Astrocyte (in vitro differentiated cells and primary cell): ENCODE results near the gene CARM1. TPM values are rescaled to one million over a fixed set of nuclear protein-coding genes. Genes with fewer than 3 reads are reported as not detected.
A peak's percentile ranks its signal among the peaks of the same experiment; 100 is the strongest.

Source experiments
- DNase-seq: peaks from one replicate; pipeline ENCODE4 v3.0.0-alpha.2; 2010; ENCODE audit warnings: low read depth
- FAIRE-seq: peaks from 2 replicates; lab custom pipeline; 2011; peaks lifted over from hg19 to GRCh38; lab: Jason Lieb, UNC
- H2AFZ ChIP-seq: 2 replicates; pipeline ENCODE4 v1.6.0; 2012; ENCODE audit warnings: low read depth, low read length, inconsistent platforms
- H3K27ac ChIP-seq: 2 replicates; pipeline ENCODE4 v1.5.1; 2011; ENCODE audit warnings: low read depth, low read length, inconsistent platforms
- H3K27me3 ChIP-seq: 2 replicates; pipeline ENCODE4 v1.6.0; 2011; ENCODE audit warnings: low read length, inconsistent platforms; ENCODE audit not compliant: insufficient read depth
- H3K36me3 ChIP-seq: 2 replicates; pipeline ENCODE4 v1.5.1; 2011; ENCODE audit warnings: low read length, inconsistent platforms; ENCODE audit not compliant: insufficient read depth
- H3K4me1 ChIP-seq: 2 replicates; pipeline ENCODE4 v1.5.1; 2011; ENCODE audit warnings: low read length, inconsistent platforms; ENCODE audit not compliant: insufficient read depth
- H3K4me2 ChIP-seq: 2 replicates; pipeline ENCODE4 v1.6.0; 2012; ENCODE audit warnings: low read length, inconsistent platforms
- H3K4me3 ChIP-seq: 2 replicates; pipeline ENCODE4 v1.5.1; 2011; ENCODE audit warnings: low read depth, mild to moderate bottlenecking, low read length, inconsistent platforms; ENCODE audit not compliant: insufficient read depth
- H3K79me2 ChIP-seq: 2 replicates; pipeline ENCODE4 v1.6.0; 2012; ENCODE audit warnings: mild to moderate bottlenecking, low read length, inconsistent platforms; ENCODE audit not compliant: insufficient read depth
- H3K9ac ChIP-seq: 2 replicates; pipeline ENCODE4 v1.6.0; 2012; ENCODE audit warnings: mild to moderate bottlenecking, low read length, inconsistent platforms
- H3K9me3 ChIP-seq: 2 replicates; pipeline ENCODE4 v1.5.1; 2012; ENCODE audit warnings: low read depth, mild to moderate bottlenecking, low read length, inconsistent platforms; ENCODE audit not compliant: insufficient read depth
- H4K20me1 ChIP-seq: 2 replicates; pipeline ENCODE4 v1.6.0; 2012; ENCODE audit warnings: low read length, inconsistent platforms; ENCODE audit not compliant: insufficient read depth
- H3K27ac Mint-ChIP-seq: one replicate; pipeline ENCODE4 v1.8.0; 2021; ENCODE audit warnings: mild to moderate bottlenecking, mixed read lengths; ENCODE audit not compliant: unreplicated experiment
- H3K27me3 Mint-ChIP-seq: one replicate; pipeline ENCODE4 v1.8.0; 2021; ENCODE audit warnings: low read depth, mixed read lengths; ENCODE audit not compliant: unreplicated experiment
- H3K36me3 Mint-ChIP-seq: one replicate; pipeline ENCODE4 v1.8.0; 2021; ENCODE audit warnings: low read depth, mixed read lengths; ENCODE audit not compliant: unreplicated experiment
- H3K4me1 Mint-ChIP-seq: one replicate; pipeline ENCODE4 v1.8.0; 2021; ENCODE audit warnings: low read depth, mixed read lengths; ENCODE audit not compliant: unreplicated experiment
- H3K4me3 Mint-ChIP-seq: one replicate; pipeline ENCODE4 v1.8.0; 2021; ENCODE audit warnings: mild to moderate bottlenecking, moderate library complexity, mixed read lengths; ENCODE audit not compliant: unreplicated experiment
- H3K9me3 Mint-ChIP-seq: one replicate; pipeline ENCODE4 v1.8.0; 2021; ENCODE audit warnings: mild to moderate bottlenecking, mixed read lengths; ENCODE audit not compliant: unreplicated experiment
- CTCF ChIP-seq: IDR thresholded peaks from 2 replicates; pipeline ENCODE4 v1.5.1; 2011; ENCODE audit warnings: low read depth, mild to moderate bottlenecking, inconsistent platforms, low read length, moderate library complexity; ENCODE audit not compliant: insufficient read depth
- EZH2 ChIP-seq: IDR thresholded peaks from 2 replicates; pipeline ENCODE4 v1.6.1; 2012; ENCODE audit warnings: mild to moderate bottlenecking, low read length, inconsistent platforms; ENCODE audit not compliant: insufficient read depth
- total RNA-seq: library from RNA; stranded (reverse); gene quantifications from 2 replicates; pipeline ENCODE4 v1.2.1, GENCODE V29; 2021

Gene CARM1
- total RNA-seq, 1 donor from 2014 or later, result 62.6 TPM

GRCh38 chr19:10884274-10884673 lies 12.9 kb downstream of the CARM1 start:
- Histone ChIP-seq H3K4me3 (no peak overlapping the region), H2AFZ (no peak overlapping the region), H3K9me3 (no peaks in the 10 kb centered on the region), H3K27ac (no peak overlapping the region), H3K27me3 (no peaks in the 10 kb centered on the region), H3K79me2 (peaks cover 87% of the 10 kb centered on the region), H3K4me2 (no peak overlapping the region), H3K36me3 (no peaks in the 10 kb centered on the region), H4K20me1 (peaks cover 89% of the 10 kb centered on the region), H3K4me1 (peaks cover 12% of the 10 kb centered on the region), H3K9ac (no peak overlapping the region)
- no peak overlapping the region for H3K27ac Mint-ChIP-seq
- no peak overlapping the region for H3K4me3 Mint-ChIP-seq
- peaks cover 2% of the 10 kb centered on the region for H3K36me3 Mint-ChIP-seq
- FAIRE-seq, result no peak
- H3K4me1 Mint-ChIP-seq, result peaks cover 38% of the 10 kb centered on the region
- no peaks in the 10 kb centered on the region for H3K27me3 Mint-ChIP-seq
- DNase-seq, result peak; percentile 43
- TF ChIP-seq EZH2 (no peak), CTCF (no peak)
- no peaks in the 10 kb centered on the region for H3K9me3 Mint-ChIP-seq

- H3K4me2 ChIP-seq, result peak overlapping the region; percentile 48
- peaks cover 12% of the 10 kb centered on the region for H3K4me1 ChIP-seq
- H3K4me3 Mint-ChIP-seq, result no peak overlapping the region
- peaks cover 82% of the 10 kb centered on the region for H4K20me1 ChIP-seq
- H3K9me3 ChIP-seq, result no peaks in the 10 kb centered on the region
- H3K9me3 Mint-ChIP-seq, result no peaks in the 10 kb centered on the region
- TF ChIP-seq EZH2 (no peak), CTCF (no peak)
- DNase-seq, result no peak
- no peak overlapping the region for H3K27ac Mint-ChIP-seq
- peaks cover 2% of the 10 kb centered on the region for H3K36me3 Mint-ChIP-seq
- H3K9ac ChIP-seq, result no peak overlapping the region
- H3K27ac ChIP-seq, result no peak overlapping the region
- H3K36me3 ChIP-seq, result no peaks in the 10 kb centered on the region
- H3K27me3 Mint-ChIP-seq, result no peaks in the 10 kb centered on the region
- no peak overlapping the region for H3K4me3 ChIP-seq
- H2AFZ ChIP-seq, result no peak overlapping the region
- no peaks in the 10 kb centered on the region for H3K27me3 ChIP-seq
- no peak for FAIRE-seq
- peaks cover 75% of the 10 kb centered on the region for H3K79me2 ChIP-seq
- H3K4me1 Mint-ChIP-seq, result peaks cover 35% of the 10 kb centered on the region
Measured at GRCh38 chr19:10885201-10886169, 14.1 kb downstream of the CARM1 start.
